Chondrocyte (in vitro differentiated cells): ENCODE results near the gene FUBP3. TPM values are rescaled to one million over a fixed set of nuclear protein-coding genes. Genes with fewer than 3 reads are reported as not detected.

Source experiments
- DNase-seq: peaks from one replicate; pipeline ENCODE4 v3.0.0; 2021; ENCODE audit warnings: mixed read lengths, low spot score
- H3K27ac Mint-ChIP-seq: one replicate; pipeline ENCODE4 v1.8.0; 2021; ENCODE audit warnings: mild to moderate bottlenecking, moderate library complexity, mixed read lengths; ENCODE audit not compliant: unreplicated experiment
- H3K27me3 Mint-ChIP-seq: 2 replicates; pipeline ENCODE4 v1.8.0; 2021; ENCODE audit warnings: low read depth, mixed read lengths
- H3K36me3 Mint-ChIP-seq: 2 replicates; pipeline ENCODE4 v1.8.0; 2021; ENCODE audit warnings: low read depth, mixed read lengths
- H3K4me1 Mint-ChIP-seq: 2 replicates; pipeline ENCODE4 v1.8.0; 2021; ENCODE audit warnings: low read depth, mild to moderate bottlenecking, mixed read lengths
- H3K4me3 Mint-ChIP-seq: one replicate; pipeline ENCODE4 v1.8.0; 2021; ENCODE audit warnings: mild to moderate bottlenecking, moderate library complexity, mixed read lengths; ENCODE audit not compliant: unreplicated experiment
- H3K9me3 Mint-ChIP-seq: 2 replicates; pipeline ENCODE4 v1.8.0; 2021; ENCODE audit warnings: low read depth, mixed read lengths
- microRNA-seq: library from miRNA; unstranded; fragments of <30 nt; microRNA quantifications from one replicate; pipeline ENCODE4 v1.2.0, GENCODE V29; 2020; ENCODE audit warnings: borderline number of aligned reads
- total RNA-seq: library from RNA; stranded (reverse); gene quantifications from 3 replicates; pipeline ENCODE4 v1.2.1, GENCODE V29; 2021
- TF ChIP-seq, protein P1 (sequence below): fragments of 200-600 bp; sonication (generic); IDR thresholded peaks from 2 replicates; pipeline ENCODE4 v1.5.0; 2021; ENCODE audit warnings: antibody characterized with exemption, mild to moderate bottlenecking, moderate library complexity

The FUBP3 gene
- total RNA-seq, 1 donor from 2014 or later = 52.8 TPM

DNA sequence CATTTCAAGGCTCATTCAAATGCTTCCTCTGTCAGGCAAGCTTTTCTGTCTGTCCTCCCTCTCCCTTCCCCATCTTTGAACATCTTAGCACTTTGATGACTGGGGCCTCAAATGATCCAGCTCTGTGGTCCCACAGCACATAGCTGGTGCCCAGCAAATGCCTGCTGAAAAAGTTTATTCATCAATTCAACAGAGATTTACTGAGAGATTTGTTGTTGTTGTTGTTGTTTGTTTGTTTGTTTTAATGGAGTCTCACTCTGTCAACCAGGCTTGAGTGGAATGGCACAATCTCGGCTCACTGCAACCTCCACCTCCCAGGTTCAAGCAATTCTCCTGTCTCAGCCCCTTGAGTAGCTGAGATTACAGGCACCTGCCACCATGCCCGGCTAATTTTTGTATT is 108.2 kb downstream of the FUBP3 start:
- TF ChIP-seq, protein P1, sequence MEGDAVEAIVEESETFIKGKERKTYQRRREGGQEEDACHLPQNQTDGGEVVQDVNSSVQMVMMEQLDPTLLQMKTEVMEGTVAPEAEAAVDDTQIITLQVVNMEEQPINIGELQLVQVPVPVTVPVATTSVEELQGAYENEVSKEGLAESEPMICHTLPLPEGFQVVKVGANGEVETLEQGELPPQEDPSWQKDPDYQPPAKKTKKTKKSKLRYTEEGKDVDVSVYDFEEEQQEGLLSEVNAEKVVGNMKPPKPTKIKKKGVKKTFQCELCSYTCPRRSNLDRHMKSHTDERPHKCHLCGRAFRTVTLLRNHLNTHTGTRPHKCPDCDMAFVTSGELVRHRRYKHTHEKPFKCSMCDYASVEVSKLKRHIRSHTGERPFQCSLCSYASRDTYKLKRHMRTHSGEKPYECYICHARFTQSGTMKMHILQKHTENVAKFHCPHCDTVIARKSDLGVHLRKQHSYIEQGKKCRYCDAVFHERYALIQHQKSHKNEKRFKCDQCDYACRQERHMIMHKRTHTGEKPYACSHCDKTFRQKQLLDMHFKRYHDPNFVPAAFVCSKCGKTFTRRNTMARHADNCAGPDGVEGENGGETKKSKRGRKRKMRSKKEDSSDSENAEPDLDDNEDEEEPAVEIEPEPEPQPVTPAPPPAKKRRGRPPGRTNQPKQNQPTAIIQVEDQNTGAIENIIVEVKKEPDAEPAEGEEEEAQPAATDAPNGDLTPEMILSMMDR = no peak
- no peak for DNase-seq

More for the DNA sequence above, 108.2 kb downstream of the FUBP3 start:
- Mint-ChIP-seq H3K4me3 (no peak overlapping the region), H3K27ac (no peak overlapping the region), H3K9me3 (no peaks in the 10 kb centered on the region), H3K4me1 (peaks cover 6% of the 10 kb centered on the region), H3K27me3 (no peaks in the 10 kb centered on the region), H3K36me3 (no peaks in the 10 kb centered on the region)

Small RNAs within 50 kb of the gene (microRNA-seq; reads per million reads assigned to microRNA genes)
- gene MIR6856 = not detected

Other genes with a start within 250 kb of the FUBP3 start
- 193 to 202 TPM (median 194 TPM) in 3 replicates for gene ASS1, start 134.6 kb upstream of the FUBP3 start, total RNA-seq
- 0.10 to 0.23 TPM in 2 of 3 replicates, not detected in the other for gene PRDM12, start 85.0 kb downstream of the FUBP3 start, total RNA-seq
- 15.6 to 27.7 TPM (median 16.2 TPM) in 3 replicates for gene EXOSC2, start 114.2 kb downstream of the FUBP3 start, total RNA-seq